Measurements from ENCODE around the gene APOD. TPM values are rescaled to one million over a fixed set of nuclear protein-coding genes. Genes with fewer than 3 reads are reported as not detected.

Gene APOD
- total RNA-seq, 6 experiments from 2014 or later: 0.29 to 5.6 (median 0.41) TPM

- peaks cover 0 to 9% (median 0%) of the 10 kb centered on the region in 4 donors for H3K4me1 ChIP-seq
- ATAC-seq: peak in 1 of 4 donors; percentile 2
Measured at GRCh38 chr3:195546130-195546560, 37.6 kb downstream of the APOD start.

GRCh38 chr3:195544634-195545033 is 39.1 kb downstream of the APOD start:
- no peak overlapping the region for H3K4me3 ChIP-seq
- H3K27me3 ChIP-seq: no peaks in the 10 kb centered on the region
- DNase-seq (no peak), ATAC-seq (no peak)
- H3K9me3 ChIP-seq: no peaks in the 10 kb centered on the region
- WGBS (ENCODE audit: insufficient coverage, low coverage, low lambda C conversion rate, missing lambda C conversion rate): no CpG with 5 or more reads among the region's 3 CpGs
- H3K27ac ChIP-seq: no peak overlapping the region
- intact Hi-C loops (cut with DNase I): no loop called here
- peaks cover 0 to 10% (median 1%) of the 10 kb centered on the region in 4 donors for H3K4me1 ChIP-seq
- no peaks in the 10 kb centered on the region for H3K36me3 ChIP-seq
- TF ChIP-seq POLR2A (IDR thresholded peaks at IDR 0.05) (no peak), CTCF (IDR thresholded peaks at IDR 0.05) (no peak)

More at GRCh38 chr3:195546130-195546560, 37.6 kb downstream of the APOD start:
- H3K27me3 ChIP-seq: no peaks in the 10 kb centered on the region
- TF ChIP-seq POLR2A (IDR thresholded peaks at IDR 0.05): no peak
- intact Hi-C loops (cut with DNase I): no loop called here
- WGBS (ENCODE audit: insufficient coverage, low coverage, low lambda C conversion rate, missing lambda C conversion rate): 39% methylated on average over 4 of the region's 4 CpGs
- DNase-seq: no peak
- H3K36me3 ChIP-seq: no peaks in the 10 kb centered on the region
- H3K27ac ChIP-seq: no peak overlapping the region
- H3K4me3 ChIP-seq: no peak overlapping the region
- no peaks in the 10 kb centered on the region for H3K9me3 ChIP-seq

GRCh38 chr3:195544230-195544536 is 39.6 kb downstream of the APOD start:
- TF ChIP-seq POLR2A (IDR thresholded peaks at IDR 0.05) (no peak), CTCF (IDR thresholded peaks at IDR 0.05) (no peak)
- Histone ChIP-seq H3K4me3 (no peak overlapping the region), H3K27me3 (no peaks in the 10 kb centered on the region), H3K36me3 (no peaks in the 10 kb centered on the region), H3K9me3 (no peaks in the 10 kb centered on the region), H3K4me1 (peaks cover 0 to 10% (median 1%) of the 10 kb centered on the region in 4 donors), H3K27ac (no peak overlapping the region)
- intact Hi-C loops (cut with DNase I): no loop called here
- 88% methylated on average over 4 of the region's 4 CpGs for WGBS (ENCODE audit: insufficient coverage, low coverage, low lambda C conversion rate, missing lambda C conversion rate)
- no peak for DNase-seq
- no peak for ATAC-seq

GRCh38 chr3:195543500-195544229 is 40.1 kb downstream of the APOD start:
- Histone ChIP-seq H3K4me3 (peak overlapping the region; percentile 74 to 88 (median 77)), H3K36me3 (no peaks in the 10 kb centered on the region), H3K9me3 (no peaks in the 10 kb centered on the region), H3K27me3 (no peaks in the 10 kb centered on the region), H3K27ac (peak overlapping the region in 2 of 3 donors; percentile 83 to 91), H3K4me1 (peaks cover 0 to 10% (median 1%) of the 10 kb centered on the region in 4 donors)
- DNase-seq (peak in 2 of 3 donors; percentile 42 to 59), ATAC-seq (peak in 1 of 4 donors; percentile 1)
- TF ChIP-seq CTCF (IDR thresholded peaks at IDR 0.05): no peak
- TF ChIP-seq POLR2A (IDR thresholded peaks at IDR 0.05): no peak
- intact Hi-C loops (cut with DNase I): no loop called here
- 23% methylated on average over 12 of the region's 38 CpGs for WGBS (ENCODE audit: insufficient coverage, low coverage, low lambda C conversion rate, missing lambda C conversion rate)

GRCh38 chr3:195542698-195543499 is 40.8 kb downstream of the APOD start, which contains the start of gene PPP1R2:
TSS of gene PPP1R2 (minus strand) at chr3:195543325. CDS start at chr3:195543025, 300 bp downstream.
- Histone ChIP-seq H3K9me3 (no peaks in the 10 kb centered on the region), H3K4me1 (peaks cover 0 to 10% (median 1%) of the 10 kb centered on the region in 4 donors), H3K4me3 (peak within 1 kb of the TSS; percentile 74 to 88 (median 77)), H3K27me3 (no peaks in the 10 kb centered on the region), H3K27ac (peak within 1 kb of the TSS; percentile 71 to 91 (median 83)), H3K36me3 (no peaks in the 10 kb centered on the region)
- DNase-seq (peak; percentile 94 to 95 (median 94)), ATAC-seq (peak; percentile 97 to 98 (median 98))
- TF ChIP-seq CTCF (IDR thresholded peaks at IDR 0.05): no peak
- TF ChIP-seq POLR2A (IDR thresholded peaks at IDR 0.05): peak; percentile 95
- intact Hi-C loops (cut with DNase I): no loop called here
- 1% methylated on average over 27 of the region's 95 CpGs for WGBS (ENCODE audit: insufficient coverage, low coverage, low lambda C conversion rate, missing lambda C conversion rate)
